GM12878 (cell line): ENCODE measurements around the gene IFNLR1. TPM values are rescaled to one million over a fixed set of nuclear protein-coding genes. Genes with fewer than 3 reads are reported as not detected.

ENCODE experiments used
- ATAC-seq: fragments of 200-7000 bp; cut with Tn5 transposase; 3 replicates; pipeline ENCODE4 v1.9.1; 2020; ENCODE audit warnings: mild to moderate bottlenecking, moderate library complexity
- BruUV-seq: library from RNA; stranded (reverse); fragments of 400-500 nt; replicated peaks from 2 replicates; lab custom pipeline; 2021; lab: Mats Ljungman, UMichigan
- CTCF ChIA-PET: fragments of 300-600 bp; sonication (Branson Sonifier 250); formaldehyde crosslinking; extraction: SDS; loops from one replicate; lab custom pipeline; 2021; ENCODE audit warnings: inconsistent platforms; lab: Yijun Ruan, JAX
- POLR2A ChIA-PET: fragments of 350-600 bp; formaldehyde crosslinking; extraction: SDS; loops from one replicate; lab custom pipeline; 2021; ENCODE audit warnings: inconsistent platforms; lab: Charles Lee
- RAD21 ChIA-PET: fragments of 300-600 bp; sonication (Branson Sonifier 250); formaldehyde crosslinking; loops from one replicate; lab custom pipeline; 2023; ENCODE audit warnings: antibody characterized with exemption; ENCODE audit not compliant: unreplicated experiment; lab: Charles Lee
- SMC1A ChIA-PET: fragments of 300-600 bp; sonication (Branson Sonifier 250); formaldehyde crosslinking; loops from one replicate; lab custom pipeline; 2023; ENCODE audit not compliant: unreplicated experiment, uncharacterized antibody; lab: Charles Lee
- DNase-seq: peaks from one replicate; pipeline ENCODE4 v3.0.0-alpha.2; 2011; ENCODE audit warnings: low read depth, low spot score
- FAIRE-seq: peaks from 3 replicates; lab custom pipeline; 2011; peaks lifted over from hg19 to GRCh38; lab: Jason Lieb, UNC
- H2AFZ ChIP-seq: 2 replicates; pipeline ENCODE4 v1.6.0; 2011; ENCODE audit warnings: low read depth, low read length, control low read depth; ENCODE audit not compliant: control insufficient read depth
- H3K27ac ChIP-seq: 2 replicates; pipeline ENCODE4 v1.5.1; 2011; ENCODE audit warnings: control low read depth; ENCODE audit not compliant: control insufficient read depth, insufficient read depth
- H3K27me3 ChIP-seq, 2 experiments: replicated peaks in 1 of 2; 2 replicates each; pipeline versions ENCODE4 v1.6.0 to v1.6.1; 2011; ENCODE audit warnings: low read length in 1 of 2; ENCODE audit not compliant: control insufficient read depth in 2 of 2, insufficient read depth in 2 of 2
- H3K36me3 ChIP-seq, 2 experiments: 2 replicates each; pipeline ENCODE4 v1.5.1; 2011; ENCODE audit warnings: low read length in 1 of 2; ENCODE audit not compliant: control insufficient read depth in 2 of 2, insufficient read depth in 2 of 2
- H3K4me1 ChIP-seq: 2 replicates; pipeline ENCODE4 v1.6.1; 2011; ENCODE audit warnings: mild to moderate bottlenecking, low read length, moderate library complexity, mixed read lengths; ENCODE audit not compliant: control insufficient read depth, insufficient read depth
- H3K4me2 ChIP-seq: 2 replicates; pipeline ENCODE4 v1.6.0; 2011; ENCODE audit warnings: control low read depth; ENCODE audit not compliant: control insufficient read depth, insufficient read depth
- H3K4me3 ChIP-seq: fragments of 200-600 bp; sonication (generic); 2 replicates; pipeline ENCODE4 v1.5.1; 2016
- H3K79me2 ChIP-seq: 2 replicates; pipeline ENCODE4 v1.6.0; 2011; ENCODE audit warnings: low read length; ENCODE audit not compliant: control insufficient read depth, insufficient read depth
- H3K9ac ChIP-seq: 2 replicates; pipeline ENCODE4 v1.8.0; 2011; ENCODE audit warnings: low read length, control low read depth, mixed read lengths; ENCODE audit not compliant: control insufficient read depth, insufficient read depth
- H3K9me3 ChIP-seq: replicated peaks from 3 replicates; pipeline ENCODE4 v1.5.1; 2011; ENCODE audit warnings: mild to moderate bottlenecking, low read length; ENCODE audit not compliant: control insufficient read depth, insufficient read depth
- H4K20me1 ChIP-seq: 2 replicates; pipeline ENCODE4 v1.6.0; 2011; ENCODE audit not compliant: control insufficient read depth, insufficient read depth
- CBX3 ChIP-seq: fragments of 200-600 bp; sonication (generic); IDR thresholded peaks from 2 replicates; pipeline ENCODE4 v1.6.1; 2016; ENCODE audit warnings: low read depth, borderline replicate concordance
- FOS ChIP-seq: IDR thresholded peaks from 3 replicates; pipeline ENCODE4 v1.6.1; 2011; ENCODE audit warnings: borderline replicate concordance; ENCODE audit not compliant: insufficient read length; ENCODE audit errors: extremely low read depth
- NR2F1 ChIP-seq: fragments of 450-650 bp; conservative IDR thresholded peaks from 2 replicates; pipeline ENCODE4 v1.6.1; 2017; ENCODE audit warnings: mild to moderate bottlenecking
- WGBS: methylation state at CpG from one replicate; pipeline ENCODE4 v1.1.6; 2016; ENCODE audit warnings: low lambda C conversion rate; ENCODE audit not compliant: insufficient replicate concordance, insufficient coverage; ENCODE audit errors: missing lambda C conversion rate; 5-methylcytosine and 5-hydroxymethylcytosine counted together
- in situ Hi-C: fragments of 300-500 bp; cut with MboI; formaldehyde crosslinking; loops from 9 replicates; pipeline ENCODE4 v1.14.3; 2018; ENCODE audit warnings: mixed read lengths
- intact Hi-C: fragments of 100-400 bp; cut with micrococcal nuclease; formaldehyde crosslinking; loops from one replicate; pipeline ENCODE4 v1.14.2; 2022; ENCODE audit not compliant: unreplicated experiment
- polyA plus RNA-seq, 11 experiments: library from polyadenylated mRNA; depleted of rRNA in 4 of 11; unstranded in 6 of 11; stranded (reverse) in 5 of 11; fragments of >200 nt; fragmentation: Nextera tagmentation in 4 of 11; fragmentation: Illumina TruSeq in 1 of 11; extraction: Ambion mirVana in 4 of 11; extraction: Trizol in 1 of 11; gene quantifications; 1 replicate in 1 of 11; 2 replicates in 10 of 11; pipeline versions ENCODE4 v1.2.1 to v1.2.3, GENCODE V29; 2011 to 2016; ENCODE audit warnings: inconsistent platforms in 2 of 11, missing spikeins in 2 of 11, low read depth in 1 of 11
- total RNA-seq, 4 experiments: library from RNA; depleted of rRNA in 3 of 4; stranded (reverse); fragments of >200 nt in 3 of 4; fragmentation: Illumina TruSeq in 1 of 4; extraction: Trizol in 1 of 4; gene quantifications; 2 replicates each; pipeline versions ENCODE4 v1.2.1 to v1.2.3, GENCODE V29; 2013 to 2021

Gene IFNLR1
- total and polyA plus RNA-seq, 10 of the 15 experiments (the other 5 are each of a cell fraction or from before 2014, with no cell fraction given), result 0.31 to 5.6 (median 3.9) TPM

DNA sequence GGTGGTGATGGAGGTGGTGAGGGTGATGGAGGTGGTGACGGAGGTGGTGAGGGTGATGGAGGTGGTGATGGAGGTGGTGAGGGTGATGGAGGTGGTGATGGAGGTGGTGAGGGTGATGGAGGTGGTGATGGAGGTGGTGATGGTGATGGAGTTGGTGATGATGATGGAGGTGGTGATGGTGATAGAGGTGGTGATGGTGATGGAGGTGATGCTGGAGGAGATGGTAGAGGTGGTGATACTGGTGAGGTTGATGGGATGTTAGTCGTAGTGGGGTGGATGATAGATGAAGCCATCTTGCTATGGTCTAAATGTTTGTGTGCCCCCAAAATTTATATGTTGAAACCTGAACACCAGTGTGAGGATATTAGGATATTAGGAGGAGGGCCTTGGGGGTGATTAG is 25.3 kb upstream of the IFNLR1 start:
- Histone ChIP-seq H2AFZ (no peak overlapping the region), H3K27me3 (peaks cover 3% of the 10 kb centered on the region in 2 experiments; a peak in 2 of 4 replicates), H3K4me3 (no peak overlapping the region), H3K4me2 (no peak overlapping the region), H3K4me1 (no peaks in the 10 kb centered on the region), H3K9me3 (peaks cover 2% of the 10 kb centered on the region; the same call in 1 of the 3 replicates), H3K9ac (no peak overlapping the region), H4K20me1 (no peaks in the 10 kb centered on the region; the same call in 1 of the 2 replicates), H3K36me3 (no peaks in the 10 kb centered on the region), H3K79me2 (no peaks in the 10 kb centered on the region), H3K27ac (no peak overlapping the region)
- intact Hi-C loops (no loop called here), in situ Hi-C loops (no loop called here)
- RAD21 ChIA-PET, result no interaction called here
- DNase-seq (no peak), ATAC-seq (no peak), FAIRE-seq (no peak)
- POLR2A ChIA-PET, result no interaction called here
- BruUV-seq, result no TSS peak
- WGBS, result 47% methylated on average over 1 of the region's 2 CpGs
- SMC1A ChIA-PET, result no interaction called here
- no peak for TF ChIP-seq CBX3
- CTCF ChIA-PET, result no interaction called here

DNA sequence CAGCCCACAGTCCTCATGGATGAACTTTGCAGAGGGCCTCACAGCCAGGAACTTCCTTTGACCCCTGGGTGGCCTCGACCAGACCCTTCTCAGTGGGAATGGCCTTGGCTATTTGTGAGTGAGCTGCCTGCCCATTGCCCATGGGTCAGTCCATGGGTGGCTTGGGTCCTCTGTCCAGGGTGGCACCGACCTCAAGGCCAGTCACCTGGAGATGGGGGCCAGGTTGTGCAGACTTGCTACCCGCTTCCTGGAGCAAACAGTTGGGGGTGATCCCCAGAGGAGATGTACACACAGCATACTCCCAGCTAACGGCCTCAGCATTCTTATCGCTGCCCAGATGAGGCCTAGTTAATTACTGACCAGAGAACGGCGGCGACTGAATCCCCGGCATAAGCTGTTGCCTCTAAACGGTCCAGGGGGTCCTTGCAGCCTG is 23.1 kb upstream of the IFNLR1 start:
- Histone ChIP-seq H3K9me3 (peaks cover 2% of the 10 kb centered on the region; the same call in 1 of the 3 replicates), H3K4me3 (no peak overlapping the region), H3K4me2 (no peak overlapping the region), H3K36me3 (no peaks in the 10 kb centered on the region), H3K27me3 (no peaks in the 10 kb centered on the region; a peak in 1 of 4 replicates), H3K4me1 (no peaks in the 10 kb centered on the region), H2AFZ (no peak overlapping the region), H3K79me2 (no peaks in the 10 kb centered on the region), H3K27ac (no peak overlapping the region), H3K9ac (no peak overlapping the region), H4K20me1 (no peaks in the 10 kb centered on the region; the same call in 1 of the 2 replicates)
- ChIA-PET CTCF (interaction anchor here (7.3 kb wide), 1 partner anchor 182 kb away, joined by 102 read pairs; no protein-coding TSS in a partner anchor), POLR2A (no interaction called here), SMC1A (no interaction called here), RAD21 (no interaction called here)
- in situ Hi-C loops (no loop called here), intact Hi-C loops (no loop called here)
- TF ChIP-seq NR2F1 (no peak), FOS (no peak)
- no TSS peak for BruUV-seq
- no peak for FAIRE-seq
- no peak for ATAC-seq
- 67% methylated on average over 10 of the region's 10 CpGs for WGBS
- DNase-seq, result no peak
